Measurements from ENCODE around the gene AQP12B. TPM values are rescaled to one million over a fixed set of nuclear protein-coding genes. Genes with fewer than 3 reads are reported as not detected.

The AQP12B gene
- total and polyA plus RNA-seq, 10 of the 15 experiments (the other 5 are each of a cell fraction or from before 2014, with no cell fraction given), result not detected

DNA sequence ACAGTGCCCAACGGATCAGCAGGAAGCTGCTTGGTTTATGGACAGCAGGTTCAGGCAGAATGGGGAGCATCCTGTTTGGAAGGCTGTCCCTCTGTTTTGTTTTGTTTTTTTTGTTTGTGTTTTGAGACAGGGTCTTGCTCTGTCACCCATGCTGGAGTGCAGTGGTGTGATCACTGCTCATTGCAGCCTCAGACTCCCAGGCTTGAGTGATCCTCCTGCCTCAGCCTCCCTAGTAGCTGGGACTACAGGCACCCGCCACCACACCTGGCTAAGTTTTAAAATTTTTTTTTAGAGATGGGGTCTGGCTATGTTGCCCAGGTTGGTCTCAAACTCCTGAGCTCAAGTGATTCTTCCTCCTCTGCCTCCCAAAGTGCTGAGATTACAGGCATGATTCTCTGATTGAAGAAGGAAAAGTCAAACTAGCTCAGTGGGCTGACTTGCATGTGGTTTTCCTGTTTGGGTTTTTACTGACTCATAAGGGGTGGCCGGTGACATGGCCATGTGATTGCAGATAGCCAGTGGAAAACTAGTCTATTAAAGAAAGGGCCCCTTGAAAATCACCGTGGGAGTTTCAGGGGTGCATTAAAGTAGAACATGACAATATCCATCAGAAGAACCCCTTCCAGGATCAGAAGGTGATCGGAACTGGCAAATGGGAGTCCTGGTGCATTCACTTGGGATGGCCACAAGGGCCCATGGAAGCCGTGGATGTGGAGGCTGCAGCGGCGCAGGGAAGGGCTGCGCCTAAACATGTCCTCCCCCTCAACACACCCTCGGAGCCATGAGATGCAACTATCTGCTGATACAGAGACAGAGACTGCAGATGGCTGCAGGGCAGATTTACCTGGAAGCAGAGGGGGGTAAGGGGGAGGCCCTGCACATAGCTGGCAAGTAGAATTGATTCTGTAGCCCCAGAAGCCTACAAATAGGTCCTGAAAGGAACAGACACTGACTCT, 26.5 kb downstream of the AQP12B start (continued):
- TF ChIP-seq SMAD5 (IDR thresholded peaks at IDR 0.05; ENCODE audit: low read depth), result no peak
- no peak for TF ChIP-seq SMAD1 (IDR thresholded peaks at IDR 0.05; ENCODE audit: low read depth, partially characterized antibody)
- TF ChIP-seq ZNF274 (IDR thresholded peaks at IDR 0.05; ENCODE audit: insufficient read depth, insufficient read length), result no peak
- TF ChIP-seq NFIC (IDR thresholded peaks at IDR 0.05; ENCODE audit: low read depth, low read length), result peak; percentile 32; the same call in 1 of the 2 replicates
- TF ChIP-seq, protein P1, sequence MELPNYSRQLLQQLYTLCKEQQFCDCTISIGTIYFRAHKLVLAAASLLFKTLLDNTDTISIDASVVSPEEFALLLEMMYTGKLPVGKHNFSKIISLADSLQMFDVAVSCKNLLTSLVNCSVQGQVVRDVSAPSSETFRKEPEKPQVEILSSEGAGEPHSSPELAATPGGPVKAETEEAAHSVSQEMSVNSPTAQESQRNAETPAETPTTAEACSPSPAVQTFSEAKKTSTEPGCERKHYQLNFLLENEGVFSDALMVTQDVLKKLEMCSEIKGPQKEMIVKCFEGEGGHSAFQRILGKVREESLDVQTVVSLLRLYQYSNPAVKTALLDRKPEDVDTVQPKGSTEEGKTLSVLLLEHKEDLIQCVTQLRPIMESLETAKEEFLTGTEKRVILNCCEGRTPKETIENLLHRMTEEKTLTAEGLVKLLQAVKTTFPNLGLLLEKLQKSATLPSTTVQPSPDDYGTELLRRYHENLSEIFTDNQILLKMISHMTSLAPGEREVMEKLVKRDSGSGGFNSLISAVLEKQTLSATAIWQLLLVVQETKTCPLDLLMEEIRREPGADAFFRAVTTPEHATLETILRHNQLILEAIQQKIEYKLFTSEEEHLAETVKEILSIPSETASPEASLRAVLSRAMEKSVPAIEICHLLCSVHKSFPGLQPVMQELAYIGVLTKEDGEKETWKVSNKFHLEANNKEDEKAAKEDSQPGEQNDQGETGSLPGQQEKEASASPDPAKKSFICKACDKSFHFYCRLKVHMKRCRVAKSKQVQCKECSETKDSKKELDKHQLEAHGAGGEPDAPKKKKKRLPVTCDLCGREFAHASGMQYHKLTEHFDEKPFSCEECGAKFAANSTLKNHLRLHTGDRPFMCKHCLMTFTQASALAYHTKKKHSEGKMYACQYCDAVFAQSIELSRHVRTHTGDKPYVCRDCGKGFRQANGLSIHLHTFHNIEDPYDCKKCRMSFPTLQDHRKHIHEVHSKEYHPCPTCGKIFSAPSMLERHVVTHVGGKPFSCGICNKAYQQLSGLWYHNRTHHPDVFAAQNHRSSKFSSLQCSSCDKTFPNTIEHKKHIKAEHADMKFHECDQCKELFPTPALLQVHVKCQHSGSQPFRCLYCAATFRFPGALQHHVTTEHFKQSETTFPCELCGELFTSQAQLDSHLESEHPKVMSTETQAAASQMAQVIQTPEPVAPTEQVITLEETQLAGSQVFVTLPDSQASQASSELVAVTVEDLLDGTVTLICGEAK (IDR thresholded peaks at IDR 0.05; ENCODE audit: borderline replicate concordance), result no peak
- TF ChIP-seq PAX5 (IDR thresholded peaks at IDR 0.05; ENCODE audit: borderline replicate concordance, low read depth, low read length), result 0 out of 2 replicates have a peak, but pooled peaks have one; percentile 21
- TF ChIP-seq KDM1A (IDR thresholded peaks at IDR 0.05; ENCODE audit: borderline replicate concordance), result no peak
- TF ChIP-seq TARDBP (IDR thresholded peaks at IDR 0.05; ENCODE audit: borderline replicate concordance), result no peak
- TF ChIP-seq, protein P2, sequence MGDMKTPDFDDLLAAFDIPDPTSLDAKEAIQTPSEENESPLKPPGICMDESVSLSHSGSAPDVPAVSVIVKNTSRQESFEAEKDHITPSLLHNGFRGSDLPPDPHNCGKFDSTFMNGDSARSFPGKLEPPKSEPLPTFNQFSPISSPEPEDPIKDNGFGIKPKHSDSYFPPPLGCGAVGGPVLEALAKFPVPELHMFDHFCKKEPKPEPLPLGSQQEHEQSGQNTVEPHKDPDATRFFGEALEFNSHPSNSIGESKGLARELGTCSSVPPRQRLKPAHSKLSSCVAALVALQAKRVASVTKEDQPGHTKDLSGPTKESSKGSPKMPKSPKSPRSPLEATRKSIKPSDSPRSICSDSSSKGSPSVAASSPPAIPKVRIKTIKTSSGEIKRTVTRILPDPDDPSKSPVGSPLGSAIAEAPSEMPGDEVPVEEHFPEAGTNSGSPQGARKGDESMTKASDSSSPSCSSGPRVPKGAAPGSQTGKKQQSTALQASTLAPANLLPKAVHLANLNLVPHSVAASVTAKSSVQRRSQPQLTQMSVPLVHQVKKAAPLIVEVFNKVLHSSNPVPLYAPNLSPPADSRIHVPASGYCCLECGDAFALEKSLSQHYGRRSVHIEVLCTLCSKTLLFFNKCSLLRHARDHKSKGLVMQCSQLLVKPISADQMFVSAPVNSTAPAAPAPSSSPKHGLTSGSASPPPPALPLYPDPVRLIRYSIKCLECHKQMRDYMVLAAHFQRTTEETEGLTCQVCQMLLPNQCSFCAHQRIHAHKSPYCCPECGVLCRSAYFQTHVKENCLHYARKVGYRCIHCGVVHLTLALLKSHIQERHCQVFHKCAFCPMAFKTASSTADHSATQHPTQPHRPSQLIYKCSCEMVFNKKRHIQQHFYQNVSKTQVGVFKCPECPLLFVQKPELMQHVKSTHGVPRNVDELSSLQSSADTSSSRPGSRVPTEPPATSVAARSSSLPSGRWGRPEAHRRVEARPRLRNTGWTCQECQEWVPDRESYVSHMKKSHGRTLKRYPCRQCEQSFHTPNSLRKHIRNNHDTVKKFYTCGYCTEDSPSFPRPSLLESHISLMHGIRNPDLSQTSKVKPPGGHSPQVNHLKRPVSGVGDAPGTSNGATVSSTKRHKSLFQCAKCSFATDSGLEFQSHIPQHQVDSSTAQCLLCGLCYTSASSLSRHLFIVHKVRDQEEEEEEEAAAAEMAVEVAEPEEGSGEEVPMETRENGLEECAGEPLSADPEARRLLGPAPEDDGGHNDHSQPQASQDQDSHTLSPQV (IDR thresholded peaks at IDR 0.05), result no peak
- TF ChIP-seq, protein P3, sequence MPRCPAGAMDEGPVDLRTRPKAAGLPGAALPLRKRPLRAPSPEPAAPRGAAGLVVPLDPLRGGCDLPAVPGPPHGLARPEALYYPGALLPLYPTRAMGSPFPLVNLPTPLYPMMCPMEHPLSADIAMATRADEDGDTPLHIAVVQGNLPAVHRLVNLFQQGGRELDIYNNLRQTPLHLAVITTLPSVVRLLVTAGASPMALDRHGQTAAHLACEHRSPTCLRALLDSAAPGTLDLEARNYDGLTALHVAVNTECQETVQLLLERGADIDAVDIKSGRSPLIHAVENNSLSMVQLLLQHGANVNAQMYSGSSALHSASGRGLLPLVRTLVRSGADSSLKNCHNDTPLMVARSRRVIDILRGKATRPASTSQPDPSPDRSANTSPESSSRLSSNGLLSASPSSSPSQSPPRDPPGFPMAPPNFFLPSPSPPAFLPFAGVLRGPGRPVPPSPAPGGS (IDR thresholded peaks at IDR 0.05; ENCODE audit: borderline replicate concordance, insufficient read depth, low read depth, low read length, poor library complexity, severe bottlenecking), result no peak
- TF ChIP-seq IKZF1 (conservative IDR thresholded peaks at IDR 0.05), result no peak
- TF ChIP-seq PAX8 (IDR thresholded peaks at IDR 0.05), result no peak
- no peak for TF ChIP-seq ATF7 (IDR thresholded peaks at IDR 0.05; ENCODE audit: low read depth)
- peak; percentile 34; the same call in 1 of the 2 replicates for TF ChIP-seq JUNB (IDR thresholded peaks at IDR 0.05)
- TF ChIP-seq, protein P4, sequence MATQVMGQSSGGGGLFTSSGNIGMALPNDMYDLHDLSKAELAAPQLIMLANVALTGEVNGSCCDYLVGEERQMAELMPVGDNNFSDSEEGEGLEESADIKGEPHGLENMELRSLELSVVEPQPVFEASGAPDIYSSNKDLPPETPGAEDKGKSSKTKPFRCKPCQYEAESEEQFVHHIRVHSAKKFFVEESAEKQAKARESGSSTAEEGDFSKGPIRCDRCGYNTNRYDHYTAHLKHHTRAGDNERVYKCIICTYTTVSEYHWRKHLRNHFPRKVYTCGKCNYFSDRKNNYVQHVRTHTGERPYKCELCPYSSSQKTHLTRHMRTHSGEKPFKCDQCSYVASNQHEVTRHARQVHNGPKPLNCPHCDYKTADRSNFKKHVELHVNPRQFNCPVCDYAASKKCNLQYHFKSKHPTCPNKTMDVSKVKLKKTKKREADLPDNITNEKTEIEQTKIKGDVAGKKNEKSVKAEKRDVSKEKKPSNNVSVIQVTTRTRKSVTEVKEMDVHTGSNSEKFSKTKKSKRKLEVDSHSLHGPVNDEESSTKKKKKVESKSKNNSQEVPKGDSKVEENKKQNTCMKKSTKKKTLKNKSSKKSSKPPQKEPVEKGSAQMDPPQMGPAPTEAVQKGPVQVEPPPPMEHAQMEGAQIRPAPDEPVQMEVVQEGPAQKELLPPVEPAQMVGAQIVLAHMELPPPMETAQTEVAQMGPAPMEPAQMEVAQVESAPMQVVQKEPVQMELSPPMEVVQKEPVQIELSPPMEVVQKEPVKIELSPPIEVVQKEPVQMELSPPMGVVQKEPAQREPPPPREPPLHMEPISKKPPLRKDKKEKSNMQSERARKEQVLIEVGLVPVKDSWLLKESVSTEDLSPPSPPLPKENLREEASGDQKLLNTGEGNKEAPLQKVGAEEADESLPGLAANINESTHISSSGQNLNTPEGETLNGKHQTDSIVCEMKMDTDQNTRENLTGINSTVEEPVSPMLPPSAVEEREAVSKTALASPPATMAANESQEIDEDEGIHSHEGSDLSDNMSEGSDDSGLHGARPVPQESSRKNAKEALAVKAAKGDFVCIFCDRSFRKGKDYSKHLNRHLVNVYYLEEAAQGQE (IDR thresholded peaks at IDR 0.05; ENCODE audit: low read depth, low read length), result no peak
- no peak for TF ChIP-seq MTA3 (IDR thresholded peaks at IDR 0.05; ENCODE audit: borderline replicate concordance, low read length)
